Liver (tissue), 9 donors: ENCODE measurements around the gene DIP2C. TPM values are rescaled to one million over a fixed set of nuclear protein-coding genes. Genes with fewer than 3 reads are reported as not detected.

Experiments used
- DNase-seq: peaks from one replicate; pipeline ENCODE4 v3.0.0-alpha.2; 2017; ENCODE audit warnings: low spot score
- H3K27ac ChIP-seq, 2 donors: one replicate each; pipeline ENCODE4 v1.7.0; 2013; ENCODE audit warnings: inconsistent platforms in 2 of 2, low read length in 2 of 2, control low read depth in 1 of 2, low read depth in 1 of 2, mild to moderate bottlenecking in 1 of 2
- H3K27me3 ChIP-seq, 4 donors: one replicate each; pipeline versions ENCODE4 v1.6.1 to v1.7.0; 2013; ENCODE audit warnings: low read length in 3 of 4, inconsistent platforms in 1 of 4, mild to moderate bottlenecking in 1 of 4, moderate library complexity in 1 of 4; ENCODE audit not compliant: control insufficient read depth in 4 of 4, insufficient read depth in 4 of 4
- H3K36me3 ChIP-seq, 4 donors: one replicate each; pipeline versions ENCODE4 v1.6.1 to v1.7.0; 2013; ENCODE audit warnings: low read length in 3 of 4, mild to moderate bottlenecking in 3 of 4, low read depth in 1 of 4, moderate library complexity in 1 of 4; ENCODE audit not compliant: control insufficient read depth in 4 of 4, insufficient read depth in 3 of 4
- H3K4me1 ChIP-seq, 4 donors: one replicate each; pipeline versions ENCODE4 v1.6.1 to v1.7.0; 2013; ENCODE audit warnings: low read length in 3 of 4, mild to moderate bottlenecking in 3 of 4, moderate library complexity in 1 of 4; ENCODE audit not compliant: control insufficient read depth in 4 of 4, insufficient read depth in 4 of 4
- H3K4me3 ChIP-seq, 3 donors: one replicate each; pipeline versions ENCODE4 v1.6.1 to v1.7.0; 2013; ENCODE audit warnings: low read length in 3 of 3, control low read depth in 1 of 3, low read depth in 1 of 3, mild to moderate bottlenecking in 1 of 3
- H3K9ac ChIP-seq, 2 donors: one replicate each; pipeline ENCODE4 v1.7.0; 2013; ENCODE audit warnings: low read length in 2 of 2, mild to moderate bottlenecking in 2 of 2, moderate library complexity in 2 of 2, control low read depth in 1 of 2, low read depth in 1 of 2
- H3K9me3 ChIP-seq, 4 donors: one replicate each; pipeline versions ENCODE4 v1.6.1 to v1.7.0; 2013; ENCODE audit warnings: low read length in 3 of 4; ENCODE audit not compliant: control insufficient read depth in 4 of 4
- ATF3 ChIP-seq: IDR thresholded peaks from 2 replicates; pipeline ENCODE4 v1.6.1; 2016; ENCODE audit warnings: antibody characterized with exemption
- CTCF ChIP-seq: fragments of 150-350 bp; IDR thresholded peaks from 2 replicates; pipeline ENCODE4 v1.5.1; 2017; ENCODE audit warnings: improper control_type of control experiment, low read depth, low read length; ENCODE audit not compliant: missing input control
- EGR1 ChIP-seq, 2 donors: IDR thresholded peaks; 2 replicates each; pipeline ENCODE4 v1.6.1; 2016 to 2018; ENCODE audit warnings: antibody characterized with exemption in 2 of 2, low read depth in 2 of 2
- FOXA1 ChIP-seq: IDR thresholded peaks from 2 replicates; pipeline ENCODE4 v1.6.1; 2016; ENCODE audit warnings: antibody characterized with exemption
- FOXA2 ChIP-seq: IDR thresholded peaks from 2 replicates; pipeline ENCODE4 v1.6.1; 2016; ENCODE audit warnings: antibody characterized with exemption
- GABPA ChIP-seq, 2 donors: IDR thresholded peaks in 1 of 2; conservative IDR thresholded peaks in 1 of 2; 2 replicates each; pipeline ENCODE4 v1.6.1; 2016; ENCODE audit warnings: antibody characterized with exemption in 2 of 2, mild to moderate bottlenecking in 1 of 2, moderate library complexity in 1 of 2
- HNF4A ChIP-seq, 2 donors: conservative IDR thresholded peaks; 2 replicates each; pipeline ENCODE4 v1.6.1; 2016; ENCODE audit warnings: antibody characterized with exemption in 2 of 2, mild to moderate bottlenecking in 2 of 2
- HNF4G ChIP-seq: IDR thresholded peaks from 2 replicates; pipeline ENCODE4 v1.6.1; 2016; ENCODE audit warnings: antibody characterized with exemption
- JUND ChIP-seq, 2 donors: IDR thresholded peaks; 2 replicates each; pipeline ENCODE4 v1.6.1; 2016; ENCODE audit warnings: antibody characterized with exemption in 2 of 2
- MAX ChIP-seq: IDR thresholded peaks from 2 replicates; pipeline ENCODE4 v1.6.1; 2016; ENCODE audit warnings: antibody characterized with exemption
- NR2F2 ChIP-seq: IDR thresholded peaks from 2 replicates; pipeline ENCODE4 v1.6.1; 2016; ENCODE audit warnings: antibody characterized with exemption
- RAD21 ChIP-seq, 2 donors: IDR thresholded peaks; 2 replicates each; pipeline ENCODE4 v1.6.1; 2016; ENCODE audit warnings: antibody characterized with exemption in 2 of 2, mild to moderate bottlenecking in 2 of 2
- REST ChIP-seq: IDR thresholded peaks from 2 replicates; pipeline ENCODE4 v1.6.1; 2016; ENCODE audit warnings: antibody characterized with exemption, mild to moderate bottlenecking
- RXRA ChIP-seq, 2 donors: IDR thresholded peaks; 2 replicates each; pipeline ENCODE4 v1.6.1; 2017 to 2018; ENCODE audit warnings: antibody characterized with exemption in 2 of 2, mild to moderate bottlenecking in 1 of 2
- SP1 ChIP-seq: IDR thresholded peaks from 2 replicates; pipeline ENCODE4 v1.6.1; 2018; ENCODE audit warnings: antibody characterized with exemption, mild to moderate bottlenecking
- TAF1 ChIP-seq: conservative IDR thresholded peaks from 2 replicates; pipeline ENCODE4 v1.6.1; 2016; ENCODE audit warnings: antibody characterized with exemption, mild to moderate bottlenecking
- YY1 ChIP-seq: IDR thresholded peaks from 2 replicates; pipeline ENCODE4 v1.6.1; 2016; ENCODE audit warnings: antibody characterized with exemption, mild to moderate bottlenecking
- ZBTB33 ChIP-seq: IDR thresholded peaks from 2 replicates; pipeline ENCODE4 v1.6.1; 2016; ENCODE audit warnings: antibody characterized with exemption
- WGBS: extraction: QIAGEN DNeasy Blood & Tissue Kit; methylation state at CpG from one replicate; pipeline ENCODE4 v1.1.7; 2013; 5-methylcytosine and 5-hydroxymethylcytosine counted together
- polyA plus RNA-seq, 2 donors: library from polyadenylated mRNA; stranded (reverse) in 1 of 2; unstranded in 1 of 2; fragments of 200-250 nt in 1 of 2; fragments of >200 nt in 1 of 2; fragmentation: Nextera tagmentation in 1 of 2; extraction: Ambion mirVana in 1 of 2; gene quantifications; one replicate each; pipeline versions ENCODE4 v1.2.1 to v1.2.3, GENCODE V29; 2013 to 2015
- total RNA-seq, 2 donors: library from RNA; depleted of rRNA; stranded (reverse); fragments of >200 nt; gene quantifications; one replicate each; pipeline ENCODE4 v1.2.3, GENCODE V29; 2014
- donor health status: healthy.
- donor health status: healthy.
- donor health status: healthy.
- donor health status: healthy.
- donor health status: healthy.

The DIP2C gene
- total and polyA plus RNA-seq, 4 donors: 4.2 to 12.2 (median 5.7) TPM

GRCh38 chr10:660970-661596, 28.4 kb downstream of the DIP2C start:
- Histone ChIP-seq H3K27me3 (no peaks in the 10 kb centered on the region), H3K4me3 (no peak overlapping the region), H3K9ac (no peak overlapping the region), H3K36me3 (no peaks in the 10 kb centered on the region), H3K27ac (no peak overlapping the region), H3K9me3 (no peaks in the 10 kb centered on the region), H3K4me1 (peaks cover 0 to 14% (median 6%) of the 10 kb centered on the region in 4 donors)
- WGBS: 78% methylated on average over 14 of the region's 14 CpGs
- no peak for TF ChIP-seq GABPA (IDR thresholded peaks at IDR 0.05 in 1 of 2, conservative IDR thresholded peaks at IDR 0.05 in 1 of 2)
- TF ChIP-seq TAF1: no peak
- no peak for TF ChIP-seq RXRA (IDR thresholded peaks at IDR 0.05)
- no peak for TF ChIP-seq JUND (IDR thresholded peaks at IDR 0.05)
- no peak for TF ChIP-seq ZBTB33
- TF ChIP-seq NR2F2: no peak
- TF ChIP-seq HNF4G: no peak
- no peak for TF ChIP-seq CTCF
- no peak for TF ChIP-seq EGR1 (IDR thresholded peaks at IDR 0.05; ENCODE audit: low read depth in 2 of 2)
- TF ChIP-seq FOXA1: no peak
- TF ChIP-seq SP1: no peak
- no peak for TF ChIP-seq FOXA2
- TF ChIP-seq YY1: no peak
- no peak for TF ChIP-seq HNF4A (conservative IDR thresholded peaks at IDR 0.05)
- TF ChIP-seq RAD21 (IDR thresholded peaks at IDR 0.05): no peak
- TF ChIP-seq ATF3: no peak
- no peak for TF ChIP-seq MAX
- TF ChIP-seq REST: no peak
- DNase-seq: no peak
